ENCODE data around the gene GRIK3.
"Not testable (repeated sequence)": the region's sequence is repeated elsewhere in the genome, so short reads cannot be mapped to it uniquely, and the experiment has no call there.

Gene GRIK3

DNA sequence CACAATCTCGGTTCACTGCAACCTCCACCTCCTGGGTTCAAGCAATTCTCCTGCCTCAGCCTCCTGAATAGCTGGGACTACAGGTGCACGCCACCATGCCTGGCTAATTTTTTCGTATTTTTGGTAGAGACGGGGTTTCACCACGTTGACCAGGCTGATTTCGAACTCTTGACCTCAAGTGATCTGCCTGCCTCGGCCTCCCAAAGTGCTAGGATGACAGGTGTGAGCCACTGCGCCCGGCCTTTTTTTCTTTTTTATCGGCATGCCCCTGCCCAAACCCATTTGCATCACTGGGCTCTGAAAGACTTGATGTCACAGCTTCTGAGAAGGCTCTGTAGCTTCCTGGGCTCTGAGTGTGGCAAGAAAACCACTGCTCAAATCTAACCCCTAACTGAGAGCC lies 125.0 kb downstream of the GRIK3 start:
- H3K4me1 ChIP-seq (ENCODE audit: control insufficient read depth in 5 of 5, insufficient read depth in 5 of 5, low read length in 5 of 5); H3K4me3 ChIP-seq (ENCODE audit: low read depth in 1 of 5, low read length in 5 of 5); H3K27ac ChIP-seq (ENCODE audit: low read depth, low read length); H3K36me3 ChIP-seq (ENCODE audit: control insufficient read depth in 5 of 5, insufficient read depth in 5 of 5, low read length in 5 of 5); H3K9ac ChIP-seq (ENCODE audit: low read length in 5 of 5); H3K9me3 ChIP-seq (ENCODE audit: control insufficient read depth in 5 of 5, low read length in 5 of 5): not testable (repeated sequence)
- H3K27me3 ChIP-seq (ENCODE audit: control insufficient read depth in 5 of 5, insufficient read depth in 4 of 5, low read length in 5 of 5) = peaks cover 0 to 17% (median 7%) of the 10 kb centered on the region in 5 donors

- H3K9ac ChIP-seq (ENCODE audit: low read length in 5 of 5) = no peak overlapping the region
- H3K27ac ChIP-seq (ENCODE audit: low read depth, low read length) = no peak overlapping the region
- H3K9me3 ChIP-seq (ENCODE audit: control insufficient read depth in 5 of 5, low read length in 5 of 5) = no peaks in the 10 kb centered on the region
These were observed 126.2 kb downstream of the GRIK3 start for GRCh38 chr1:36908096-36908495.

DNA sequence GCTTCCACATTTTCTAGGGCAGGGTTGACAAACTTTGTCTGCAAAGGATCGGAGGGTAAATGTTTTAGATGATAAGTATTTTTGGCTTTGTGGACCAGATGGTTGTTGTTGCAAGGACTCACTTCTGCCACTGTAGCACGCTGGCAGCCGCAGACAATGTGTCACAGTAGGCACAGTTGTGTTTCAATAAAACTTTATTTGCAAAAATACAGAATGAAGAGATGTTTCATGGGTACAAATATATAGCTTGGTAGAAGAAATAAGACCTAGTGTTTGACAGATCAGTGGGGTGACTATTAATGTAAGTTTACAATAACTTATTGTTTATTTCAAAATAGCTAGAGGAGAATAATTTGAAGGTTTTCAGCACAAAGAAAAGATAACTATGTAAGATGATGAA lies 127.8 kb downstream of the GRIK3 start:
- Histone ChIP-seq H3K27ac (ENCODE audit: low read depth, low read length) (no peak overlapping the region), H3K27me3 (ENCODE audit: control insufficient read depth in 5 of 5, insufficient read depth in 4 of 5, low read length in 5 of 5) (peaks cover 0 to 5% (median 0%) of the 10 kb centered on the region in 5 donors), H3K9ac (ENCODE audit: low read length in 5 of 5) (no peak overlapping the region), H3K4me3 (ENCODE audit: low read depth in 1 of 5, low read length in 5 of 5) (no peak overlapping the region), H3K36me3 (ENCODE audit: control insufficient read depth in 5 of 5, insufficient read depth in 5 of 5, low read length in 5 of 5) (no peaks in the 10 kb centered on the region), H3K9me3 (ENCODE audit: control insufficient read depth in 5 of 5, low read length in 5 of 5) (peaks cover 0 to 3% (median 0%) of the 10 kb centered on the region in 5 donors), H3K4me1 (ENCODE audit: control insufficient read depth in 5 of 5, insufficient read depth in 5 of 5, low read length in 5 of 5) (no peaks in the 10 kb centered on the region)

More at GRCh38 chr1:36908096-36908495, 126.2 kb downstream of the GRIK3 start:
- H3K36me3 ChIP-seq (ENCODE audit: control insufficient read depth in 5 of 5, insufficient read depth in 5 of 5, low read length in 5 of 5) = no peaks in the 10 kb centered on the region
- H3K4me3 ChIP-seq (ENCODE audit: low read depth in 1 of 5, low read length in 5 of 5) = no peak overlapping the region
- no peaks in the 10 kb centered on the region for H3K4me1 ChIP-seq (ENCODE audit: control insufficient read depth in 5 of 5, insufficient read depth in 5 of 5, low read length in 5 of 5)
- H3K27me3 ChIP-seq (ENCODE audit: control insufficient read depth in 5 of 5, insufficient read depth in 4 of 5, low read length in 5 of 5) = peaks cover 0 to 13% (median 0%) of the 10 kb centered on the region in 5 donors

- Histone ChIP-seq H3K4me1 (ENCODE audit: control insufficient read depth in 5 of 5, insufficient read depth in 5 of 5, low read length in 5 of 5) (no peaks in the 10 kb centered on the region), H3K9me3 (ENCODE audit: control insufficient read depth in 5 of 5, low read length in 5 of 5) (peaks cover 0 to 6% (median 0%) of the 10 kb centered on the region in 5 donors), H3K4me3 (ENCODE audit: low read depth in 1 of 5, low read length in 5 of 5) (no peak overlapping the region), H3K27ac (ENCODE audit: low read depth, low read length) (no peak overlapping the region), H3K9ac (ENCODE audit: low read length in 5 of 5) (no peak overlapping the region), H3K27me3 (ENCODE audit: control insufficient read depth in 5 of 5, insufficient read depth in 4 of 5, low read length in 5 of 5) (peaks cover 0 to 3% (median 0%) of the 10 kb centered on the region in 5 donors), H3K36me3 (ENCODE audit: control insufficient read depth in 5 of 5, insufficient read depth in 5 of 5, low read length in 5 of 5) (no peaks in the 10 kb centered on the region)
These were observed 128.4 kb downstream of the GRIK3 start for GRCh38 chr1:36905941-36906340.

DNA sequence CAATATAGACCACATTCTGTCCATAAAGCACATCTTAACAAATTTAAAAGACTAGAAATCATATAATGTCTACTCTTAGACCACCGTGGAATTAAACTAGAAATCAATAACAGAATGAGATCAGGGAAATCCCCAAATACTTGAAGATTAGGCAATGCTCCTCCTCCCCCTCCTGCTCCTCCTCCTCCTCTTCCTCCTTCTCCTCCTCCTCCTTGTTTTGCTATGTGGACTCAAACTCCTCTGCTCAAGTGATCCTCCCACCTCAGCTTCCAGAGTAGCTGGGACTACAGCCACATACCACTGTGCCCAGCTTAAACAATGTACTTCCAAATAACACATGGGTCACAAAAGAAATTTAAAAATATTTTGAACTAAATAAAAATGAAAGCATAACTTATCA lies 134.2 kb downstream of the GRIK3 start:
- Histone ChIP-seq H3K4me1 (ENCODE audit: control insufficient read depth in 5 of 5, insufficient read depth in 5 of 5, low read length in 5 of 5) (no peaks in the 10 kb centered on the region), H3K36me3 (ENCODE audit: control insufficient read depth in 5 of 5, insufficient read depth in 5 of 5, low read length in 5 of 5) (no peaks in the 10 kb centered on the region), H3K9ac (ENCODE audit: low read length in 5 of 5) (no peak overlapping the region), H3K27me3 (ENCODE audit: control insufficient read depth in 5 of 5, insufficient read depth in 4 of 5, low read length in 5 of 5) (no peaks in the 10 kb centered on the region), H3K27ac (ENCODE audit: low read depth, low read length) (no peak overlapping the region), H3K9me3 (ENCODE audit: control insufficient read depth in 5 of 5, low read length in 5 of 5) (peaks cover 0 to 19% (median 10%) of the 10 kb centered on the region in 5 donors), H3K4me3 (ENCODE audit: low read depth in 1 of 5, low read length in 5 of 5) (no peak overlapping the region)

- not testable (repeated sequence) for H3K27me3 ChIP-seq (ENCODE audit: control insufficient read depth in 5 of 5, insufficient read depth in 4 of 5, low read length in 5 of 5)
These were observed 136.5 kb downstream of the GRIK3 start for GRCh38 chr1:36897813-36898212.

GRCh38 chr1:36894824-36895223 lies 139.5 kb downstream of the GRIK3 start:
- Histone ChIP-seq H3K27me3 (ENCODE audit: control insufficient read depth in 5 of 5, insufficient read depth in 4 of 5, low read length in 5 of 5) (peaks cover 1 to 5% (median 4%) of the 10 kb centered on the region in 5 donors), H3K4me1 (ENCODE audit: control insufficient read depth in 5 of 5, insufficient read depth in 5 of 5, low read length in 5 of 5) (no peaks in the 10 kb centered on the region), H3K9me3 (ENCODE audit: control insufficient read depth in 5 of 5, low read length in 5 of 5) (peaks cover 0 to 13% (median 10%) of the 10 kb centered on the region in 5 donors), H3K36me3 (ENCODE audit: control insufficient read depth in 5 of 5, insufficient read depth in 5 of 5, low read length in 5 of 5) (no peaks in the 10 kb centered on the region), H3K27ac (ENCODE audit: low read depth, low read length) (no peak overlapping the region), H3K4me3 (ENCODE audit: low read depth in 1 of 5, low read length in 5 of 5) (no peak overlapping the region), H3K9ac (ENCODE audit: low read length in 5 of 5) (no peak overlapping the region)

More at GRCh38 chr1:36897813-36898212, 136.5 kb downstream of the GRIK3 start:
- not testable (repeated sequence) for H3K4me3 ChIP-seq (ENCODE audit: low read depth in 1 of 5, low read length in 5 of 5); H3K36me3 ChIP-seq (ENCODE audit: control insufficient read depth in 5 of 5, insufficient read depth in 5 of 5, low read length in 5 of 5); H3K4me1 ChIP-seq (ENCODE audit: control insufficient read depth in 5 of 5, insufficient read depth in 5 of 5, low read length in 5 of 5); H3K27ac ChIP-seq (ENCODE audit: low read depth, low read length); H3K9ac ChIP-seq (ENCODE audit: low read length in 5 of 5)
- peaks cover 0 to 19% (median 10%) of the 10 kb centered on the region in 5 donors for H3K9me3 ChIP-seq (ENCODE audit: control insufficient read depth in 5 of 5, low read length in 5 of 5)

- no peak overlapping the region for H3K9ac ChIP-seq (ENCODE audit: low read length in 5 of 5)
- H3K4me3 ChIP-seq (ENCODE audit: low read depth in 1 of 5, low read length in 5 of 5) = no peak overlapping the region
- peaks cover 2 to 23% (median 9%) of the 10 kb centered on the region in 5 donors for H3K27me3 ChIP-seq (ENCODE audit: control insufficient read depth in 5 of 5, insufficient read depth in 4 of 5, low read length in 5 of 5)
- H3K27ac ChIP-seq (ENCODE audit: low read depth, low read length) = no peak overlapping the region
- H3K4me1 ChIP-seq (ENCODE audit: control insufficient read depth in 5 of 5, insufficient read depth in 5 of 5, low read length in 5 of 5) = no peaks in the 10 kb centered on the region
- H3K36me3 ChIP-seq (ENCODE audit: control insufficient read depth in 5 of 5, insufficient read depth in 5 of 5, low read length in 5 of 5) = no peaks in the 10 kb centered on the region
- no peaks in the 10 kb centered on the region for H3K9me3 ChIP-seq (ENCODE audit: control insufficient read depth in 5 of 5, low read length in 5 of 5)
These were observed 143.5 kb downstream of the GRIK3 start for GRCh38 chr1:36890776-36891175.

- Histone ChIP-seq H3K9ac (ENCODE audit: low read length in 5 of 5) (no peak overlapping the region), H3K27ac (ENCODE audit: low read depth, low read length) (no peak overlapping the region), H3K36me3 (ENCODE audit: control insufficient read depth in 5 of 5, insufficient read depth in 5 of 5, low read length in 5 of 5) (no peaks in the 10 kb centered on the region), H3K4me1 (ENCODE audit: control insufficient read depth in 5 of 5, insufficient read depth in 5 of 5, low read length in 5 of 5) (no peaks in the 10 kb centered on the region), H3K9me3 (ENCODE audit: control insufficient read depth in 5 of 5, low read length in 5 of 5) (no peaks in the 10 kb centered on the region), H3K4me3 (ENCODE audit: low read depth in 1 of 5, low read length in 5 of 5) (no peak overlapping the region), H3K27me3 (ENCODE audit: control insufficient read depth in 5 of 5, insufficient read depth in 4 of 5, low read length in 5 of 5) (peaks cover 2 to 23% (median 8%) of the 10 kb centered on the region in 5 donors)
These were observed 144.7 kb downstream of the GRIK3 start for GRCh38 chr1:36889478-36890226.

DNA sequence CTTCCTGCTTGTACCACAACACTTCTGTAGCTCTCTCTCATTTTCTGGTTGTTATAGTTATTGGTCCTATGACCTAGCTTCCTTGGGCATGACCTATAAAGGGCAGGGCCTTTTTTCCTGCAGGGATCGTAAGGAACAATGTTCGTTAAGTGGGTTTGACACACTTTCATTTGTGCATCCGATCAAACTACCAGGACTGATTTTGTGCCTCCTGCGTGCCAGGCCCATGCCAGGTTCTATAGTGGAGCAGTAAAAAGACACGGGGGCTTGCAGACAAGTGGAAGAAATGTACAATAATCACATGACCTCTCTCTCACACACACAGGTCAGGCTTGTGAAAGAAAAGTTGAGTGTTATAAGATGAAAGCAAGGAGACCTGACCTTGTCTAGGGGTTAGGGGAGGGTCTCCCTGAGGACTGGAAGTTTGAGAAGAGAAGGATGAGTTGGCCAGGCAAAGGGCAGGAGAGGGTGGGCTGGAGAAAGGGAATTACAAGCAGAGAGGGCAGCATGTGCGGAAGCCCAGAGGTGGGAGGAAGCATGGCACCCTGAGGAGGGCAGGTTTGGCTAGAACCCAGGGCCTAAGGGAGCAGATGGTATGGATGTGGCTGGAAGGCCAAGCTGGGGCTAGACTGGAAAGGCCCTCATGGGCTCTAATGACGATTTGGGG lies 145.4 kb downstream of the GRIK3 start:
- Histone ChIP-seq H3K9ac (ENCODE audit: low read length in 5 of 5) (no peak overlapping the region), H3K36me3 (ENCODE audit: control insufficient read depth in 5 of 5, insufficient read depth in 5 of 5, low read length in 5 of 5) (no peaks in the 10 kb centered on the region), H3K27ac (ENCODE audit: low read depth, low read length) (no peak overlapping the region), H3K9me3 (ENCODE audit: control insufficient read depth in 5 of 5, low read length in 5 of 5) (no peaks in the 10 kb centered on the region), H3K27me3 (ENCODE audit: control insufficient read depth in 5 of 5, insufficient read depth in 4 of 5, low read length in 5 of 5) (peaks cover 7 to 23% (median 8%) of the 10 kb centered on the region in 5 donors), H3K4me1 (ENCODE audit: control insufficient read depth in 5 of 5, insufficient read depth in 5 of 5, low read length in 5 of 5) (no peaks in the 10 kb centered on the region), H3K4me3 (ENCODE audit: low read depth in 1 of 5, low read length in 5 of 5) (no peak overlapping the region)
